ENCODE measurements around the gene EHMT1.

GRCh38 chr9:137656416-137656815 is 37.6 kb downstream of the EHMT1 start:
- no peak for TF ChIP-seq SMC3 (IDR thresholded peaks at IDR 0.05; ENCODE audit: low read depth, low read length)
- TF ChIP-seq EZH2phosphoT487 (IDR thresholded peaks at IDR 0.05; ENCODE audit: borderline replicate concordance, low read depth), result no peak
- no peak for TF ChIP-seq CTCF (IDR thresholded peaks at IDR 0.05)
- no peak for TF ChIP-seq TCF12 (IDR thresholded peaks at IDR 0.05)
- TF ChIP-seq MAX (IDR thresholded peaks at IDR 0.05; ENCODE audit: low read depth), result no peak
- no peak for TF ChIP-seq TEAD4 (IDR thresholded peaks at IDR 0.05; ENCODE audit: borderline replicate concordance, insufficient read depth)
- TF ChIP-seq RAD21 (IDR thresholded peaks at IDR 0.05; ENCODE audit: low read length), result no peak
- no peak for TF ChIP-seq MXI1 (IDR thresholded peaks at IDR 0.05; ENCODE audit: low read depth, low read length)
- TF ChIP-seq EP300 (IDR thresholded peaks at IDR 0.05; ENCODE audit: borderline replicate concordance in 1 of 2, low read depth in 1 of 2, low read length in 1 of 2), result no peak
- TF ChIP-seq RFX5 (IDR thresholded peaks at IDR 0.05; ENCODE audit: low read length), result no peak
- TF ChIP-seq NFIC (IDR thresholded peaks at IDR 0.05; ENCODE audit: borderline replicate concordance), result no peak
